OCI-LY3 (cell line): ENCODE measurements around the gene LRP6.

Experiments
- EZH2phosphoT487 ChIP-seq: fragments of 200-600 bp; shearing (Covaris generic); IDR thresholded peaks from 2 replicates; pipeline ENCODE4 v1.6.1; 2018; ENCODE audit warnings: antibody characterized with exemption, mixed run types, low read depth
- TF ChIP-seq, protein P1 (sequence below): fragments of 200-600, 300-600 bp; sonication (generic); IDR thresholded peaks from 2 replicates; pipeline ENCODE4 v1.5.1; 2014; ENCODE audit warnings: antibody characterized with exemption, low read length, low read depth

DNA sequence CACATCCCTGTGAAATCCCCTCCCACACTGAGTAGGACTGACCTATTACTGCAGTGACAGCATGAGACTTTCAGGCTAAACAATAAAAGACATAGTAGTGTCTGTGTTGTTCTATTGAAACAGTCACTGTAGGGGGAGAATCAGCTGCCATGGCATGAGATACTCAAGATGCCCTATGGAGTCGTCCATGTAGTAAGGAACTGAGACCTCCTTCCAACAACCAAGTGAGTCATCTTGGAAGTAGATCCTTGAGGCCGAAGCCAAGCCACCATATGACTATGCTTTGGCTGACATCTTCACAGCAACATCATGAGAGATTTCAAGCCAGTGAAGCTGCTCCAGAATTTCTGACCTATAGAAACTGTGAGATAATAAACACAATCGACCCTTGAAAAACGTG, 12.1 kb upstream of the LRP6 start:
- TF ChIP-seq EZH2phosphoT487: no peak
- TF ChIP-seq, protein P1, sequence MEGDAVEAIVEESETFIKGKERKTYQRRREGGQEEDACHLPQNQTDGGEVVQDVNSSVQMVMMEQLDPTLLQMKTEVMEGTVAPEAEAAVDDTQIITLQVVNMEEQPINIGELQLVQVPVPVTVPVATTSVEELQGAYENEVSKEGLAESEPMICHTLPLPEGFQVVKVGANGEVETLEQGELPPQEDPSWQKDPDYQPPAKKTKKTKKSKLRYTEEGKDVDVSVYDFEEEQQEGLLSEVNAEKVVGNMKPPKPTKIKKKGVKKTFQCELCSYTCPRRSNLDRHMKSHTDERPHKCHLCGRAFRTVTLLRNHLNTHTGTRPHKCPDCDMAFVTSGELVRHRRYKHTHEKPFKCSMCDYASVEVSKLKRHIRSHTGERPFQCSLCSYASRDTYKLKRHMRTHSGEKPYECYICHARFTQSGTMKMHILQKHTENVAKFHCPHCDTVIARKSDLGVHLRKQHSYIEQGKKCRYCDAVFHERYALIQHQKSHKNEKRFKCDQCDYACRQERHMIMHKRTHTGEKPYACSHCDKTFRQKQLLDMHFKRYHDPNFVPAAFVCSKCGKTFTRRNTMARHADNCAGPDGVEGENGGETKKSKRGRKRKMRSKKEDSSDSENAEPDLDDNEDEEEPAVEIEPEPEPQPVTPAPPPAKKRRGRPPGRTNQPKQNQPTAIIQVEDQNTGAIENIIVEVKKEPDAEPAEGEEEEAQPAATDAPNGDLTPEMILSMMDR: no peak
